Stimulated activated CD8-positive, alpha-beta memory T cell treated with anti-CD3 and anti-CD28 coated beads, Interleukin-12 subunit alpha, Interleukin-12 subunit beta, amount 100 ng/mL, for 4 hours (primary cell): ENCODE measurements around the gene TFRC.
"Not testable (repeated sequence)": the region's sequence is repeated elsewhere in the genome, so short reads cannot be mapped to it uniquely, and the experiment has no call there.

Experiments used
- DNase-seq: peaks from one replicate; pipeline ENCODE4 v3.0.0-alpha.2; 2020; ENCODE audit warnings: low read depth

The TFRC gene

DNA sequence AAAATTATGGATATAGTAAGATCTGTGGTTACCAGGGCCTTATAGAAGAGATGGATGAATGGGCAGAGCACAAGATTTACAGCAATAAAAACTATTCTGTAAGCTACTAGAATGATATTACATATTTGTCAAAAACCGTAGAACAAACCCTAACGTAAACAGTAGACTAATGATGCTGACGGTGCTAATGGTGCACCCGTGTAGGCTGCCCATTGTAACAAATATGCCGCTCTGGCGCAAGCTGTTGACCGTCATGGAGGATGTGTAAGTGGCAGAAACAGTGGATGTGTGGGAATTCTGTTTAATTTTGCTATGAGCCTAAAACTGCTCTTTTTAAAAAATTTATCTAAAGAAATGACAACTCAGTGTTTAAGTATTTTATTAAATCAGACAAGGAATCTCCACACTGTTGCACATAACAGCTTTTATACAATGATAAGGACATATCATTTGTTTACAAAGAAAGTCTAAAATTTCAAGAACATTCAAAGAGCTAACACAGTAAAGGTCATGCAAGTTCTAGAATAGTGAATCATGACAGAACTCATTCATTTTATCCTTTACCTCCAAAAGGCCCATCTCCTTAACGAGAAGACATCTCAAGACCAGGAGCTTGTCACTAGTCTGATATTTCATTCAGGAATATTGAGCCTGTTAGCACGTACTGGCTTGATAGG lies 32.8 kb downstream of the TFRC start:
- no peak for DNase-seq

DNA sequence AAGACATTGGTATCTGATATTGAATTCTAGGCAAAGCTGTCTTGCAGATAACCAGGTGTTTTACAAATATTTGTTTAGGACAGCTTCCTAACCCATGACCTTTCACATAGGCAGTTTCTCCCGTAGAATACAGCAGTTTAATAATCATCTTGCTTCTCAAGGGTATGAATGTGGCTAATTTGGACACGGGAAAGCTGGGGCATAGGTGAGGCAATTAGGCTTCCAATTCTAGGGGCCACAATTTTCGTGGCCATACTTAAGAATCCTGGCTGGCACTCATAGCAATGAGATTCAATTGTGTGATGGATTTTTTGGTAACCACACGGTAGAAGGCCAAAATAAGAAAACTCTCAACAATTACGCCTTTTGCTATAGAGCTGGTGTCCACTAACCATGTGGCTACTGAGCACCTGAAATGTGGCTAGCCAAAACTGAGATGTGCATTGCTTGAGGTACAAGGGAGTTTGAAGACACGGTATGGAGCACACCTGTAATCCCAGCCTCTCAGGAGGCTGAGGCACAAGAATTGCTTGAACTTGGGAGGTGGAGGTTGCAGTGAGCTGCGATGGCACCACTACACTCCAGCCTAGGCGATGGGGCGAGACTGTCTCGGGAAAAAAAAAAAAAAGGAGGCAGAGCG lies 34.4 kb downstream of the TFRC start:
- no peak for DNase-seq

DNA sequence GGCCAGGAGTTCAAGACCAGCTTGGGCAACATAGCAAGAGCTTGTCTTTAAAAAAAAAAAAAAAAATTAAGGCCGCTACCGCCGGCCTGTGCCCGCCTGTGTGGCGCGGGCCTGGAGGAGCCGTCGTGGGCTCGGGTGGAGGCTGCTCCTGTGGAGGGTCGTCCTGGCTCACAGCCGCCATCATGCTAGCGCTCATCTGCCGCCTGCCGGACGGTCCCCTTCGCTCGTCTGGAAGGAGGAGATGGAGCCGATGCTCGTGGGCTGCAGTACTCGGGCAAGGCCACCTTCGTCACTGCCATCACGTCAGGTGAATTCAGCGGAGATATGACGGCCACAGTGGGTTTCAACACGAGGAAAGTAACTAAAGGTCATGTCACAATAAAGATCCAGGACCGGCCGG lies 37.4 kb downstream of the TFRC start:
- DNase-seq = no peak

DNA sequence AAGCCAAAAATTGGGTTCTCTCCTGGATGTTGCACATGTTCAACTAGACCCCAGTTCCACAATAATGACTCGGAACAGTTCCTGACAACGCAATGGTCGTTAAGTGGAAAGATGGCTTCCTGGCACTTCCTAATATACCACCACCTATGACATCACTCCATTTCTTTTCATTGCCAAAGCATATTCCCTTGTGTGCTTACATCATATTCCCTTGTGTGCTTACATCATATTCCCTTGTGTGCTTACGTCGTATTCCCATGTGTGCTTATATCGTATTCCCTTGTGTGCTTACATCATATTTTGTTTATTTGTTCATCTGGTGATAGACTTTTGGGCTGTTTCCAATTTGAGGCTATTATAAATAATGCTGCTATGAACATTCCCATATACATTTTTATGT lies 39.2 kb downstream of the TFRC start:
- no peak for DNase-seq

DNA sequence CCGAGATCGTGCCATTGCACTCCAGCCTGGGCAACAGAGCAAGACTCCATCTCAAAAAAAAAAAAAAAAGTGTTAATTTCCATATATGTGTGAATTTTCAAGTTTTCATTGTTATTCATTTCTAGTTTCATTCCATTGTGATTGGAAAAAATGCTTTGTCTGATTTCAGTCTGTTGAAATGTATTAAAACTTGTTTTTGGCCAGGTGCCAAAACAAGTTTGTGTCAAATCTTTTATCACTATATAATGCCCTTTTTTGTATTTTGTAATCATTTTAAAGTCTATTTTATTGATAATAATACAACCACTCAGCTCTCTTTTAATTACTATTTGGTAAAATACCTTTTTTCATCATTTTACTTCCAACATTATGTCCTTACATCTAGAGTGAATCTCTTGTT lies 42.5 kb downstream of the TFRC start:
- no peak for DNase-seq

DNA sequence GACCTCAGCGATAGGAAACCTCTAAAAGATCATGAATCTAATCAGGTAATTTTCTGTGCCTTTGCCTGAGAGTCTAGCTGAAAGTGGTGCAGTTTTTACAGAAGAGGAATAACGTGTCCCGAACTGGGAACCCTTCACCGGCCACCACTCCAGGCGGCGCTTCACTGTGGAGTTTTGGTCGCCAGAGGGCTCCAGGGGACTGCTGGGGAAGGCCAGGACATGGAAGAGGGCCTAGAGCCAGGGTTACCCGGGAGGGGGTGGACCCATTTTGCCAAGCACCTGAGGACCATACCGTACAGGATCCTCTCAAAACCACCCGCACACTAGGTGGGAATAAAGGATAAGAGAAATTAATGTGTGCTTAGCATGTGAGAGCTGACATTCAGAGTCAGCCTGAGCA lies 55.8 kb downstream of the TFRC start:
- DNase-seq = not testable (repeated sequence)

DNA sequence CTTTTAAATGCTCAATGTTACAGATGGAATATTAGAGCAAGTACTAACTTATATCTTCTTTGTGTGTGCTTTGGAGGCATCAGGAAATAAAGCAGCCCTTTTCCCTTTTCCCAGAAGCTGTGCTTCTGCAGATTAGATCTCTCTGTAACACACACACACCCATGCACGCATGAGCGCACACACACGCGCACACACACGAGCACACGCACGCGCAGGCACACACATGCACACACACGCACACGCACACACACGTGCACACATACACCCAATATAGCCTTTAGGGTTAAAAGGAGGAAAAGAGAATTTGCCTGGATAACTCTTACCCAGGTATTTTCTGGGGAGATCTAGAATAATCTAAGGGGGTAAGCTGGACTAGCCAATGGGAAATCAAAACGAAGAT lies 56.9 kb downstream of the TFRC start:
- no peak for DNase-seq

DNA sequence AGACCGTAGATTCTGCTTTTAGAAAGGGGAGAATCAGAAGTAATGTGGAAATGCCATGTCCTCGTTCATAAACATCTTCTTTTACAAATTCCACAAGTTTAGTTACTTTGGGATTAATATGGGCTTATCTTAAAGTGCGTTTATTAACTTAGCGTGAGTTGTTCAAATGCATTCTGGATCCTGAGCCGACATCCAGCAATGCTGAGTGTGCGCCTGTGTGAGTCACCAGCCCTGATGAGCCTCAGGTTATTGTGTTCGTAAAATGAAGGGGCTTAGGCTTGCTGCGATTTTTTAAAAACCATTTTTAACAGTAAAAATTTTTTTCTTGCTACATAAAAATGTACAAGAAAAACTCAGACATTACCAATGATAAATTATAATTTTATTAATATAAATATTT lies 57.9 kb downstream of the TFRC start:
- DNase-seq = no peak

DNA sequence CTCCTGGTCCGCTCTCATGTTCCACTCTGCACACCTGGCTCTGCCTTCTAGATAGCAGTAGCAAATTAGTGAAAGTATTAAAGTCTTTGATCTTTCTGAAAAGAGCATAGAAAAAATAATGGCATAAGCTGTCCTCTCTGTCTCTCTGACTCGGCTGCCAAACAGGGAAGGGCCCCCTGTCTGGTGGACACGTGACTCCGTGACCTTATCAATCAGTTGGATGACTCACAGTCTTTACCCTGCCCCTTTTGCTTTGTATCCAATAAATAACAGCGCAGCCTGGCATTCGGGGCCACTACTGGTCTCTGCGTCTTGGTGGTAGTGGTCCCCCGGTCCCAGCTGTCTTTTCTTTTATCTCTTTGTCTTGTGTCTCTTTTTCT lies 59.4 kb downstream of the TFRC start:
- DNase-seq = not testable (repeated sequence)

DNA sequence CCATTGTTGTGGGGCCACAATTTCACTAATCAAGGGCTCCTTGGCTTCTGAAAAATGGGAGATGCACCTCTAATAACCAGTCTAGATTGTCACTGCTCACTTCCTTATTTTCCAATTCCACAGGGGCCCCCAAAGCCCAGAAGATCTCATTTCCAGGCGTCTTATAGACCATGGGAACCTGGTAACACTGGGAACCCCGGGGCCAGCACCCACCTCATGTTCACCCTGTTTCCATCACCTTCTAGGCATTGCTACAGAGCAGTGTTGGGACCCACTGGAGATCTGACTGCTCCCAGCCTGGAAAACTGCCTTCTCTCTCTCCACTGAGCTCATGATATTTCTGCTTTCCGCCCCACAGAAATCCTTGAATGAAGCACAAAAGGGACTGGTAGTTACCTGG lies 61.5 kb downstream of the TFRC start:
- DNase-seq = no peak

DNA sequence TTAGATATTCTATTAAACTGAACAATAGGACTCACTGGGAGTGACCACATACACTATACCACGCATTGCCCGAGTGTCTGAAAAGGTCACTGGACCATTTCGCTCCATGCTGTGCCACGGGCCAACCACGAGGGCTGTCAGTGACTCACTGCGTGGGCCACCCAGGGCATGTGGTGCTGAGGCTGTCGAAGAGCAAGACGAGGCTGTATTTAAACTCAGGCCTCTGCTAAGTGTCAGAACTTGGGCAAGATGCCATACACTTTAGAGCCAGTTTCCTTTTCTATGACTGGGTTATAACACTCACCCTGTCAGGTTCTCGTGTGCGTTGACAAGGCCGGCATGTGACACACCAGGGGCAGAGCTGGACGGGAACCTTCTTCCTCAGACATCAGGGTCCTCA lies 62.3 kb downstream of the TFRC start:
- DNase-seq = not testable (repeated sequence)

DNA sequence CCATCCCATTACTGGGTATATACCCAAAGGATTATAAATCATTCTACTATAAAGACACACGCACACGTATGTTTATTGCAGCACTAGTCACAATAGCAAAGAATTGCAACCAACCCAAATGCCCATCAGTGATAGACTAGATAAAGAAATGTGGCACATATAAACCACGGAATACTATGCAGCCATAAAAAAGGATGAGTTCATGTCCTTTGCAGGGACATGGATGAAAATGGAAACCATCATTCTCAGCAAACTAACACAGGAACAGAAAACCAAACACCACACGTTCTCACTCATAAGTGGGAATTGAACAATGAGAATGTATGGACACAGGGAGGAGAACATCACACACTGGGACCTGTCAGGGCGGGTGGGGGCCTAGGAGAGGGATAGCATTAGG lies 63.7 kb downstream of the TFRC start:
- not testable (repeated sequence) for DNase-seq

DNA sequence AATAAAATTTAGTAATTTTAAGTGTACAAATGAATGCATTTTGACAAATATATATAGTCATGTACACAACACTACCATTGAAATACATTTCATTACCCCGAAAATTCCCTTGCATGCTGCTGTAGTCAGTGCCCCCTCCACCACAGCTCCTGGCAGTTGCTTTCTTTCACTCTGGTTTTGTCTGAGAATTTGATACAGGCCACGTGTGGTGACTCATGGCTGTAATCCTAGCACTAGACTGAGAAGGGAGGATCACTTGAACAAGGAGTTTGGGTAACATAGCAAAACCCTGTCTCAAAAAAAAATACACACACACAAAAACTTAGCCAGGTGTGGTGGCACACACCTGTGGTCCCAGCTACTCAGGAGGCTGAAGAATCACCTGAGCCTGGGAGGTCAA lies 65.4 kb downstream of the TFRC start:
- no peak for DNase-seq

DNA sequence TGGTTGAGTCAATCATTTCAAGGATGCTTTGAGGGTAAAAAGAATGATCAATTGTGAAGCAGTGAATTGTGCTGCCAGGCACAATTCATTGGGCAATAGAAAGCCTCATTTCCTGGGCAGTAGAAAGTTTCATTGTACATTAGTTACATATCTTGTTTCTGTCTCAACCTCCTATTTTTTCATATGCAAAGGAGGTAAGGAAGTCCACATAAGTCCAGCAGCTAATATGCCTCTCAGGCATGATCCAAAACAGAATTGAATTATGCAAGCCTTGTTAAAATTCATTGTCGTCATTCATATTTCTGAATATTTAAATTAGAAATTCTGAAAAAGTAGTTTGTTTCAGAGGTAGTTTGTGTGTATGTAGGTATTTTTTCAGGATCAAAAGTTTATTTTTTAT lies 65.8 kb downstream of the TFRC start:
- no peak for DNase-seq

DNA sequence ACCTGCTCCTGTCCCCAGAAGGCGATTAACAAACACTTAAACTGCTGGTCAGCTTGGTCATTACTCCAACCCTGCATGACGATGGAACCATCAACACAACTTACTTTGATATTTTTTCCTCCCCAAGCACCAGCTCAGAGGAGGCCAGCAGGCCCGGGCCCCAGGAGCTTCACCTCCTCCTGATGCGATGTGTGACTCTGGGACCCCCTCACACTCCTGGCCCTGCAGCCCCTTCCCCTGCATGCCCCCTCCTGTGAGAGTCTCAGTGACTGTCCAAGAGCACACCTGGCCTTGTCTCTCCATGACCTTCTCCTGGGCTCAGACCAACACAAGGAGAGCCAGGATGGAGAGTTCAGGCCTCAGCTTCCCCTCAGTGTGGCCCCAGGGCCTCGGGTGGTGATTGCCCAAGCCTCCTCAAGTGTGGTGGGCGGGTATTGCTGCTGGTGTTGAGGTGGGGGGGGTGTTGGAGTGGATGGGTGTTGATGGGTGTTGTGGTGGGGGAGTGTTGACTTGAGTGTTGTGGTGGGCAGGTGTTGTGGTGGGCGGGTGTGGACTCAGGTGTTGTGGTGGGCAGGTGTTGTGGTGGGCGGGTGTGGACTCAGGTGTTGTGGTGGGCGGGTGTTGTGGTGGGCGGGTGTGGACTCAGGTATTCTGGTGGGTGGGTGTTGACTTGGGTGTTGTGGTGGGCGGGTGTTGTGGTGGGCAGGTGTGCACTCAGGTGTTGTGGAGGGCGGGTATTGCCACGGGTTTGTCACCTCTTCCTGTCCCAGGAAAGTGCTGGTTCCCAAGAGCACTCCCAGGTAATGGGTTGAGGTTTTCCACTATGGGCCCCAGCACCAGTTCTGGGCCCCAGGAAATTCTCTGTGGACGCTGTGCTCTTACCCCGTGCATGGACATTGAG lies 68.1 kb downstream of the TFRC start:
- no peak for DNase-seq

DNA sequence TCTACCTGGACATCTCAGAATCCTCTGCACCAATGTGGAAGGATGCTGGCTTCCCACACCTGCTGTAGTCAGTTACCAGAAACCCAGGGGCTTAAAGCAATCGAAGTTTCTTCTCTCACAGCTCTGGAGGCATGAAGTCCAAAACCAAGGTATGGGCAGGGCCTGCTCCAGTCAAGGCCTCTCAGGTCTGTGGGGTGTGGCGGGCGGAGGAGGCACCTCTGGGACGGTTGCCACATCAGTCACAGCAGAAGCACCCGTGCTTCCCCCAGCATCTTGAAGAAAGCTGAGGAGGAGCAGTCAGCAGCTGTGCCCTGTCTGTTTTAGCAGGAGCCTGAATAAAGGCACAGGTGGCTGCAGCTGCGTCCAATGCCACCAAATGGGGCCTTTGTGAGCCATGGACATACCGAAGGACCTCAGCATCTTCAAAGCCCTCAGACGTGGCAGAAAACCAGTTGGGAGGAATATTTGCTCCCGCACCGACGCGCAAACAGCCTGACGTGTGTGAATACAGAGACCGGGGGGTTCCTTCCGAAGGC lies 68.9 kb downstream of the TFRC start:
- DNase-seq = no peak

DNA sequence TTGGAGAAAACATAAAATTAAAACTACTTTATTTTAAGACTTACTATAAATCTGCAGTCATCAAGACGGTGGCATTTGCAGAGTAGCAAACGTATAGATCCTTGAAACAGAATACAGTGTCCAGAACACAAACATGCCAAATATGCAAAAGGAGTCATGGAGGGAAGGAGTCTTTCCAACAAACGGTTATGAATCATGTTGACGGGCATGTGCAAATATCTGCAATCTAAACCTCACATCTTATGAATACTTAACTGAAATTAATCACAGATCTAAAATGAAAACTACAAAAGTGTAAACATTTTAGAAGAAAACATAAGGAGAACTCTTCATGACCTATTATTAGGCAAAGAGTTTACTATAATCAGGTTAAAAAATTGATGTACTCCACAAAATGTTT lies 69.4 kb downstream of the TFRC start:
- no peak for DNase-seq

DNA sequence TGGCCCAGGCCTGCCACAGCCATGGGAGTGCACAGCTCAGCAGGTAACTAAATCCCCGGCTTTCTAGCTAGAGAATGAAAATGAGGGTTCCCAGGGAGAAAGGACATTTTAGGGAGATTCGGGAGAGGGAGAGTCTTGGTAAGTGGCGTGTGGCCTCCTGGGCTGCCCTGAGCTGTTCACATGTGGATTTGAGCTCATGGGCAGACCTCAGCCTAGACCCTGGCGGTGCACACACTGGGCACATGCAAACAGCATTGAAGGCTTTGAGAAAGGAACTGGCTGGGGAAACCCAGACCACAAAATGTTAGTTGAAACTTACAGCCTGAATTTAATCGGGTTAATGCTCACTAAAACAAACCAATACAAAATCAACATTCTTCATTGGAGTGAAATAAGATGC lies 72.4 kb downstream of the TFRC start:
- DNase-seq = no peak

DNA sequence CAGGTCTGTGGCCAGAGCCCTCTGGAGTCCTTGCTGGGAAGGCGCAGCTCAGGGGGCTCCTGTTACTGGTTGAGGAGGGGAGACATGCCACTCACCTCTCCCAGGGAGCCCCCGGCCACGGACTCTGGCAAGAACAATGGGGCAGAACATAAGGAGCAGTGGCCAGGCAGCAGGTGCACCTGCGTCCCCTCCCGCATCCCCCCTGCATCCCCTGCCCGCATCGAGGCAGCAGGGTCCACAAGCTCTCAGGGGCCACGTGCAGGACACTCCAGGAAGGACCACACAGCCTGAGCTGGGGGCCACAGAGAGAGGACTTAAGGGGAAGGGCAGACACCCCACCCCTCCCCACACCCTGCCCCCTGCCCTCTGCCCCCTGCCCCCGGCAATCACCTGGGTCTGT lies 73.0 kb downstream of the TFRC start:
- DNase-seq = no peak

DNA sequence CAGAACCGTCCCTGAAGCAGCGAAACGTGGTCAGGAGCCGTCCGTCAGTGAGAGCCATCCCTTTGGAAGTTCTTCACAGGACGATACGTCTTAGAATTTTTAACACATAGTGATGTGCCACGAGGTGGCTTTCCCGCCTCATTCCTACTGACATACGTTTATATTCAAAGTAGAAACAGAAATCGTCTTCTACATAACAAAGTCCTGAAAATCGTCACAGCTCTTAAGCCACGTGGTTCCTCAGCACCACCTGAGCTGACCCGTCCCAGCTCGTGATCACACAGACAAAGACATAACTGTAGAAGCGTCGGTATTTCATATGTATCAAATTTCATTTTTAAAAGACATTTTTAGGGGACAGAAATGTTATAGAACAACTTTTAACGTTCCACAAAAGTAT lies 73.5 kb downstream of the TFRC start:
- DNase-seq = no peak

DNA sequence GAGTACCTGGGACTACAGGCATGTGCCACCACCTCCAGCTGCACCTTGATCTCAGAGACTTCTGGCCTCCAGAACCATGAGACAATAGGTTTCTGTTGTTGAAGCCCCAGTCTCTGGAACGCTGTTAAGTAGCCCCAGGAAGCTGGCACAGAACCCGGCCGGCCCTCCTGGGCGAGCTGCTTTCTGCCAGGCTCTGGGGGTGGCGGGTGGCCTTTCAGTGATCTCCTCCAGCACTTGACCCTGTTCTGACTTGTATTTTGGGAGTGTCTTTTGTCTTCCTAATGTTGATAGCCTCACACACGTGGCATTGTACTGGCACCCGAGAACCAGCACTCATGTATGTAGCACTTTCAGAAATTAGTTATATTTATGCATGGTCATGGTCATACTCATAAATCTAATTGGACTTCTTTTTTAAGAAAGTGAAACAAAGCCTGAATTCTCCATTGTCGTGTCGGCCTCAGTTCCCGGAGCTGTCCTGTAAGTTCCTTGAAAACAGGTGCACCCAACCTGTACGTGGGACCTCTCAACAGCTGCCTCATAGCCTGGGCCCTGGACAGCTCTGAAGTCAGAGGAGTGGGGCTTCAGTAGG lies 74.0 kb downstream of the TFRC start:
- no peak for DNase-seq

DNA sequence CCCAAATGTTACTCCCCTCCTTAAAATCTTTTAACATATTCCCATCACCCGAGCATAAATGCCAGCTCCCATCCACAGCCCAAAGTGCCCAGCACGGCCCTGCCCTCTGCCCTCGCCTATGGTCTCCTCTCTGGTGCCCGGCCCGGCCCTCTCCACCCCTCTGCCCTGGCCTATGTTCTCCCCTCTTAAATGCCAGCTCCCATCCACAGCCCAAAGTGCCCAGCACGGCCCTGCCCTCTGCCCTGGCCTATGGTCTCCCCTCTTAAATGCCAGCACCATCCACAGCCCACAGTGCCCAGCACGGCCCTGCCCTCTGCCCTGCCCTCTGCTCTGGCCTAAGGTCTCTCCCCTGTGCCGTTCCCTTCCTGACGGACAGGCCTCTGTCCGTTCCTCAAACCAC lies 76.6 kb downstream of the TFRC start:
- DNase-seq = not testable (repeated sequence)
